Heart left ventricle (tissue), 13 donors: ENCODE results near the gene FAU.

Experiments
- POLR2A ChIP-seq, 2 donors: fragments of 450-650 bp; IDR thresholded peaks; one replicate each; pipeline ENCODE4 v1.6.1; 2017; ENCODE audit warnings: antibody characterized with exemption in 2 of 2, mild to moderate bottlenecking in 2 of 2, moderate library complexity in 2 of 2
- TF ChIP-seq, protein P1 (sequence below), 12 donors: fragments of 200-600 bp; sonication (generic) in 4 of 12; IDR thresholded peaks; one replicate each; pipeline versions ENCODE4 v1.5.0 to v1.8.0; 2018 to 2022; ENCODE audit warnings: antibody characterized with exemption in 12 of 12, mild to moderate bottlenecking in 5 of 12
- donor health status: ischemic (EF 13 %, LVEDD 7.1; RV severe dilation, severe dysfunction).
- donor health status: DM: no; HTN: yes; CAD: no.
- donor health status: DM: no; HTN: no; CAD: no.
- donor health status: ischemic (EF 25% LVEDD 6.9; RV normal size, moderate dysfunction).
- donor health status: ischemic (EF 25% LVEDD 5.7; RV mildly dilated, moderate dysfunction).
- donor health status: ischemic (EF 35%, LVEDD 5.7; RV mildly dilated, moderate dysfunction).
- donor health status: nonischemic (EF 11% LVEDD 7.7; RV severe dilation, severe dysfunction).
- donor health status: DM: yes; HTN: yes; CAD: no.
- donor health status: PGD.
- donor health status: ischemic (EF 29% LVEDD 5.4; RV normal size, mild dysfunction).
- donor health status: nonischemic (EF 23%, LVEDD 6.1; RV moderate dilation, normal function).

DNA sequence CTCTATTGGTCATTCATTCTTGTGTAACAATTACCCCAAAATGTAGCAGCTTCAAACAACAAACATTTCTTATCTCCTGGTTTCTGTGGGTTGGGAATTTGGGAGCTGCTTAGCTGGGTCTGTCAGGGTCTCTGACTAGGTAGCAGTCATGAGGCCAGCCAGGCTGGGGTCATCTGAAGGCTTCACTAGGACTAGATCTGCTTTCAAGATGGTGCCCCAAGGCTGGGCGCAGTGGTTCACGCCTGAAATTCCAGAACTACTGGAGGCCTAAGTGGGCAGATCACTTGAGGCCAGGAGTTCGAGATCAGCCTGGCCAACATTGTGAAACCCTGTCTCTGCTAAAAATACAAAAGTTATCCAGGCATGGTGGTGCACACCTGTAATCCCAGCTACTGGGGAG, 35.0 kb upstream of the FAU start:
- TF ChIP-seq, protein P1, sequence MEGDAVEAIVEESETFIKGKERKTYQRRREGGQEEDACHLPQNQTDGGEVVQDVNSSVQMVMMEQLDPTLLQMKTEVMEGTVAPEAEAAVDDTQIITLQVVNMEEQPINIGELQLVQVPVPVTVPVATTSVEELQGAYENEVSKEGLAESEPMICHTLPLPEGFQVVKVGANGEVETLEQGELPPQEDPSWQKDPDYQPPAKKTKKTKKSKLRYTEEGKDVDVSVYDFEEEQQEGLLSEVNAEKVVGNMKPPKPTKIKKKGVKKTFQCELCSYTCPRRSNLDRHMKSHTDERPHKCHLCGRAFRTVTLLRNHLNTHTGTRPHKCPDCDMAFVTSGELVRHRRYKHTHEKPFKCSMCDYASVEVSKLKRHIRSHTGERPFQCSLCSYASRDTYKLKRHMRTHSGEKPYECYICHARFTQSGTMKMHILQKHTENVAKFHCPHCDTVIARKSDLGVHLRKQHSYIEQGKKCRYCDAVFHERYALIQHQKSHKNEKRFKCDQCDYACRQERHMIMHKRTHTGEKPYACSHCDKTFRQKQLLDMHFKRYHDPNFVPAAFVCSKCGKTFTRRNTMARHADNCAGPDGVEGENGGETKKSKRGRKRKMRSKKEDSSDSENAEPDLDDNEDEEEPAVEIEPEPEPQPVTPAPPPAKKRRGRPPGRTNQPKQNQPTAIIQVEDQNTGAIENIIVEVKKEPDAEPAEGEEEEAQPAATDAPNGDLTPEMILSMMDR (IDR thresholded peaks at IDR 0.05): no peak
- TF ChIP-seq POLR2A (IDR thresholded peaks at IDR 0.05): no peak
